Measurements from ENCODE around the gene DCLK2. TPM values are rescaled to one million over a fixed set of nuclear protein-coding genes. Genes with fewer than 3 reads are reported as not detected.

The DCLK2 gene
- total and polyA plus RNA-seq, 2 of the 4 experiments (the other 2 are of a cell fraction): 11.3 to 15.5 TPM

DNA sequence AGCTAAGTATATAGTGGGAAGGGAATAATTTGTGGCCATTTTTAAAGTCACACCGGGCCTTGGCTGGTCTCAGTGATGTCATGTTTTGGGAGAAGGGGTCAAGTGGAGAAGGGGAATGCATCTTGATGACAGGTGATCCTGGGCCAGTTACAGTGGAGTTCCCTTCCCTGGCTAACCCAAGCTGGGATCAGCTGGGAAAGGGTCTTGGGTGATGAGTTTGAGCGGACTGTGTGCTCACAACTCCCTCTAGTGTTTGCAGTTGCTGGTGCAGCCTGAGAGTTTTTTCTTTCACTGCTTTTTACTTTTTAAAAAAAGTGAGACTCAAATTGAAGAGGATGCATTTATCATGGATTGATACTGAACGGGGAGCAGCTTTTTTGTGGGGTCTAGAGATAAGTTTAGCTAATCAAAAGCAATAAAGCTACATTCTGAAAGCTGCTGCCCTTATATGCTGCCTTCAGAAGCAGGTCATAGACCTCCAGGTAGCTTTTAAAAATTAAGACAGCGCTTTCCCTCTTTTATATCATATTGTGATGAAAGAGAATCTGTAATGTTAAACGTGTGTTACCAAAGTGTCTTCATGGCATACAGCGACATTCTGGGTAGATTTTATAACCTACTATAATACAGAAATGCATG lies 164.7 kb downstream of the DCLK2 start:
- 67% methylated on average over 1 of the region's 6 CpGs; no CpG with 5 or more reads in 1 of the 2 experiments for WGBS, 2 experiments (ENCODE audit: extremely low coverage in 2 of 2, insufficient read length in 1 of 2)
- TF ChIP-seq BHLHE40 (IDR thresholded peaks at IDR 0.05; ENCODE audit: low read depth, low read length): no peak
- no peak for TF ChIP-seq NFE2L2 (IDR thresholded peaks at IDR 0.05; ENCODE audit: low read depth, low read length)
- TF ChIP-seq, protein P1, sequence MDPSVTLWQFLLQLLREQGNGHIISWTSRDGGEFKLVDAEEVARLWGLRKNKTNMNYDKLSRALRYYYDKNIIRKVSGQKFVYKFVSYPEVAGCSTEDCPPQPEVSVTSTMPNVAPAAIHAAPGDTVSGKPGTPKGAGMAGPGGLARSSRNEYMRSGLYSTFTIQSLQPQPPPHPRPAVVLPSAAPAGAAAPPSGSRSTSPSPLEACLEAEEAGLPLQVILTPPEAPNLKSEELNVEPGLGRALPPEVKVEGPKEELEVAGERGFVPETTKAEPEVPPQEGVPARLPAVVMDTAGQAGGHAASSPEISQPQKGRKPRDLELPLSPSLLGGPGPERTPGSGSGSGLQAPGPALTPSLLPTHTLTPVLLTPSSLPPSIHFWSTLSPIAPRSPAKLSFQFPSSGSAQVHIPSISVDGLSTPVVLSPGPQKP (IDR thresholded peaks at IDR 0.05; ENCODE audit: borderline replicate concordance, low read depth, low read length): no peak
- no peak for TF ChIP-seq MXI1 (IDR thresholded peaks at IDR 0.05; ENCODE audit: borderline replicate concordance, low read depth, low read length)
- TF ChIP-seq RAD21 (IDR thresholded peaks at IDR 0.05; ENCODE audit: low read length): peak; percentile 86
- no peak for TF ChIP-seq RCOR1 (IDR thresholded peaks at IDR 0.05; ENCODE audit: insufficient replicate concordance, low read length)
- no peak for TF ChIP-seq CHD1 (IDR thresholded peaks at IDR 0.05; ENCODE audit: low read depth, low read length)
- peak; percentile 75 for TF ChIP-seq SMC3 (IDR thresholded peaks at IDR 0.05; ENCODE audit: low read depth, low read length)
- no peak for TF ChIP-seq MAZ (IDR thresholded peaks at IDR 0.05; ENCODE audit: borderline replicate concordance, low read depth, low read length)
- TF ChIP-seq, protein P2, sequence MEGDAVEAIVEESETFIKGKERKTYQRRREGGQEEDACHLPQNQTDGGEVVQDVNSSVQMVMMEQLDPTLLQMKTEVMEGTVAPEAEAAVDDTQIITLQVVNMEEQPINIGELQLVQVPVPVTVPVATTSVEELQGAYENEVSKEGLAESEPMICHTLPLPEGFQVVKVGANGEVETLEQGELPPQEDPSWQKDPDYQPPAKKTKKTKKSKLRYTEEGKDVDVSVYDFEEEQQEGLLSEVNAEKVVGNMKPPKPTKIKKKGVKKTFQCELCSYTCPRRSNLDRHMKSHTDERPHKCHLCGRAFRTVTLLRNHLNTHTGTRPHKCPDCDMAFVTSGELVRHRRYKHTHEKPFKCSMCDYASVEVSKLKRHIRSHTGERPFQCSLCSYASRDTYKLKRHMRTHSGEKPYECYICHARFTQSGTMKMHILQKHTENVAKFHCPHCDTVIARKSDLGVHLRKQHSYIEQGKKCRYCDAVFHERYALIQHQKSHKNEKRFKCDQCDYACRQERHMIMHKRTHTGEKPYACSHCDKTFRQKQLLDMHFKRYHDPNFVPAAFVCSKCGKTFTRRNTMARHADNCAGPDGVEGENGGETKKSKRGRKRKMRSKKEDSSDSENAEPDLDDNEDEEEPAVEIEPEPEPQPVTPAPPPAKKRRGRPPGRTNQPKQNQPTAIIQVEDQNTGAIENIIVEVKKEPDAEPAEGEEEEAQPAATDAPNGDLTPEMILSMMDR (conservative IDR thresholded peaks at IDR 0.05; ENCODE audit: low read depth, low read length): peak; percentile 86
- no peak for TF ChIP-seq MAFK (IDR thresholded peaks at IDR 0.05; ENCODE audit: low read depth, low read length)
- TF ChIP-seq POLR2A (IDR thresholded peaks at IDR 0.05; ENCODE audit: low read depth, low read length): no peak
- no peak for TF ChIP-seq RFX5 (IDR thresholded peaks at IDR 0.05; ENCODE audit: low read depth, low read length)
- TF ChIP-seq FOS (IDR thresholded peaks at IDR 0.05; ENCODE audit: low read depth, low read length): no peak

More for the DNA sequence above, 164.7 kb downstream of the DCLK2 start:
- Histone ChIP-seq H3K27me3 (ENCODE audit: control insufficient read depth, insufficient read depth, low read length) (no peaks in the 10 kb centered on the region), H4K20me1 (ENCODE audit: insufficient read depth, low read length) (no peaks in the 10 kb centered on the region), H3K23ac (ENCODE audit: low read depth, low read length) (no peak overlapping the region), H3K9me1 (ENCODE audit: insufficient read depth, low read length) (peaks cover 16% of the 10 kb centered on the region; the same call in 1 of the 2 replicates), H3K4me3 (ENCODE audit: insufficient read depth, low read depth, low read length) (no peak overlapping the region), H2AFZ (replicated peaks; ENCODE audit: low read length, poor library complexity) (no peak overlapping the region), H4K5ac (ENCODE audit: low read depth, low read length) (peak overlapping the region; percentile 20; the same call in 1 of the 2 replicates), H2AK5ac (ENCODE audit: low read depth, low read length) (peak overlapping the region; percentile 81; the same call in 1 of the 2 replicates), H4K8ac (ENCODE audit: low read depth in 2 of 2, low read length in 2 of 2) (peak overlapping the region; percentile 0 to 77; a peak in 3 of 4 replicates), H3K56ac (ENCODE audit: extremely low read depth, insufficient read depth, low read length) (no peak overlapping the region), H2BK15ac (ENCODE audit: low read depth, low read length) (peak overlapping the region; percentile 22; the same call in 2 of the 3 replicates), H3K4me2 (ENCODE audit: low read depth, low read length) (no peak overlapping the region), H3K18ac (ENCODE audit: low read depth, low read length) (peak overlapping the region; percentile 81; the same call in 1 of the 2 replicates), H2BK5ac (ENCODE audit: low read depth, low read length, poor library complexity, severe bottlenecking) (peak overlapping the region; percentile 81), H3K14ac (replicated peaks; ENCODE audit: low read depth, low read length) (0 out of 2 replicates have a peak overlapping the region, but pooled peaks have one; percentile 30), H2BK20ac (ENCODE audit: low read depth, low read length) (peak overlapping the region; percentile 91), H2AK9ac (replicated peaks; ENCODE audit: low read depth, low read length, poor library complexity) (no peak overlapping the region), H3K9ac (ENCODE audit: low read depth, low read length) (no peak overlapping the region), H3K79me1 (ENCODE audit: low read depth in 1 of 2, low read length in 2 of 2) (peaks cover 20 to 35% of the 10 kb centered on the region in 2 experiments), H3K36me3 (ENCODE audit: control insufficient read depth, insufficient read depth, low read length) (peaks cover 3% of the 10 kb centered on the region), H3K4me1 (ENCODE audit: control insufficient read depth, insufficient read depth, low read length) (peaks cover 19% of the 10 kb centered on the region), H3K9me3 (ENCODE audit: control insufficient read depth, insufficient read depth, low read length) (no peaks in the 10 kb centered on the region), H3K27ac (ENCODE audit: insufficient read depth, low read length) (no peak overlapping the region; the same call in 1 of the 2 replicates), H3K4ac (ENCODE audit: low read depth, low read length) (peak overlapping the region; percentile 93), H2BK120ac (ENCODE audit: low read depth, low read length) (peak overlapping the region; percentile 92), H4K91ac (ENCODE audit: insufficient read depth, low read depth, low read length) (peak overlapping the region; percentile 78)
- no TSS peak for BruUV-seq (replicated peaks)
- CTCF ChIA-PET: interaction anchor here (0.6 to 3.5 kb wide), 28 partner anchors 9 to 701 kb away, joined by 3 to 26 read pairs (median 4); no protein-coding TSS in a partner anchor
- POLR2A ChIA-PET (ENCODE audit: unreplicated experiment): no interaction called here
- in situ Hi-C loops (cut with MboI; ENCODE audit: low sequenced_read_pairs) (loop anchor here (10.0 kb wide), 1 partner anchor 228 kb away; no protein-coding TSS in a partner anchor), dilution Hi-C loops (cut with HindIII; ENCODE audit: low sequenced_read_pairs, unreplicated experiment) (no loop called here), intact Hi-C loops (cut with micrococcal nuclease) (loop anchor here (2.0 to 5.0 kb wide), 4 partner anchors 164 to 339 kb away; partner anchors contain the start of genes DCLK2 and MAB21L2)
- ATAC-seq (ENCODE audit: low read depth): peak; percentile 66
- peak; percentile 60 for DNase-seq

Measured in IMR-90 (cell line).